NB4 (cell line): Measurements from ENCODE around the gene HLA-DMB.

ENCODE experiments used
- POLR2A ChIP-seq: IDR thresholded peaks from 2 replicates; pipeline ENCODE4 v1.6.1; 2011; ENCODE audit warnings: mild to moderate bottlenecking; ENCODE audit not compliant: insufficient read length; ENCODE audit errors: extremely low read depth
- TF ChIP-seq, protein P1 (sequence below): IDR thresholded peaks from one replicate; pipeline ENCODE4 v1.5.1; 2012; ENCODE audit warnings: low read depth, low read length
- TF ChIP-seq, protein P2 (sequence below): IDR thresholded peaks from 2 replicates; pipeline ENCODE4 v1.6.1; 2011; ENCODE audit warnings: low read depth, low read length

DNA sequence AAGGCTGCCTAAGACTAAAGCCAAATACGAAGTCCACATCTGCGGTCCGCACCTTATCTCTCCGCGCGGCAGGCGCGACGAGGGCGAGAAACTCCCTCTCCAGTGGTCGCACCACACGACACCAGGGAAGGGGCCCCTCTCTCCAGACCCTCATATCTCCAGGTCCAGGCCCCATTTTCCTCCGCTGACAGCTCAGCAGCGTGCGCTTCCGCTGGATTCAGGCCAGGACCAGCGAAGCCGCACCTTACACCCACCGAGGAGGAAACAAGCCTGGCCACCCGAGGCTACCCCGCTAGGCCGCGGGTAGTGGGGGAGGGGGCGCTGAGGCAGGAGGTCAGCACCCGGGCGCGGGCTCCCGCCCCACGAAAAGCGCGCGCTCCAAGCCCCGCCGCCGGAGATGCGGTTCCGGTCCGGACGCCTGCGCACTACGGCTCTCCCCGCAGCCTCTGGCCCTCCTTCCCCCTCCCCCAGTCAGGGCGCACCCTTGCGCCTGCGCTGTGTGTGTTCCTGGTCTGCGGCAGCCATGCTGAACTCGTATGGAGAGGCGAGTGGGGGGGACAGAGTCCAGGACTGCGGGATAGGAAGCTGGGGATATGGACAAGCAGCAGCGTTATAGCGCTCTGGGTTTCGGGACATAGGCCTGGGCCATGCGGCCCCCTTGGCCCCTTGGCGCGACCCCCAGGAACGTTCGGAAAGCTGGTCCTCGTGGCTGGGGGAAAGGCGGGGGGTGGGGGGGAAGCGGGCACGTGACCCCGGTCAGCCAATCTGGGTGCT, 27.5 kb upstream of the HLA-DMB start, which contains the start of gene BRD2:
- TF ChIP-seq POLR2A: peak; percentile 46
- TF ChIP-seq, protein P1, sequence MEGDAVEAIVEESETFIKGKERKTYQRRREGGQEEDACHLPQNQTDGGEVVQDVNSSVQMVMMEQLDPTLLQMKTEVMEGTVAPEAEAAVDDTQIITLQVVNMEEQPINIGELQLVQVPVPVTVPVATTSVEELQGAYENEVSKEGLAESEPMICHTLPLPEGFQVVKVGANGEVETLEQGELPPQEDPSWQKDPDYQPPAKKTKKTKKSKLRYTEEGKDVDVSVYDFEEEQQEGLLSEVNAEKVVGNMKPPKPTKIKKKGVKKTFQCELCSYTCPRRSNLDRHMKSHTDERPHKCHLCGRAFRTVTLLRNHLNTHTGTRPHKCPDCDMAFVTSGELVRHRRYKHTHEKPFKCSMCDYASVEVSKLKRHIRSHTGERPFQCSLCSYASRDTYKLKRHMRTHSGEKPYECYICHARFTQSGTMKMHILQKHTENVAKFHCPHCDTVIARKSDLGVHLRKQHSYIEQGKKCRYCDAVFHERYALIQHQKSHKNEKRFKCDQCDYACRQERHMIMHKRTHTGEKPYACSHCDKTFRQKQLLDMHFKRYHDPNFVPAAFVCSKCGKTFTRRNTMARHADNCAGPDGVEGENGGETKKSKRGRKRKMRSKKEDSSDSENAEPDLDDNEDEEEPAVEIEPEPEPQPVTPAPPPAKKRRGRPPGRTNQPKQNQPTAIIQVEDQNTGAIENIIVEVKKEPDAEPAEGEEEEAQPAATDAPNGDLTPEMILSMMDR: no peak
- TF ChIP-seq, protein P2, sequence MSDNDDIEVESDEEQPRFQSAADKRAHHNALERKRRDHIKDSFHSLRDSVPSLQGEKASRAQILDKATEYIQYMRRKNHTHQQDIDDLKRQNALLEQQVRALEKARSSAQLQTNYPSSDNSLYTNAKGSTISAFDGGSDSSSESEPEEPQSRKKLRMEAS: no peak; the same call in 1 of the 2 replicates
